Keratinocyte (primary cell): Measurements from ENCODE around the gene ZNF593OS. TPM values are rescaled to one million over a fixed set of nuclear protein-coding genes. Genes with fewer than 3 reads are reported as not detected.

Experiments
- DNase-seq: peaks from one replicate; pipeline ENCODE4 v3.0.0-alpha.2; 2011; ENCODE audit warnings: low read depth, missing footprints, low spot score
- FAIRE-seq: peaks from 2 replicates; lab custom pipeline; 2011; peaks lifted over from hg19 to GRCh38; lab: Jason Lieb, UNC
- H2AFZ ChIP-seq: 2 replicates; pipeline ENCODE4 v1.6.0; 2012; ENCODE audit warnings: low read length, control low read depth, inconsistent platforms; ENCODE audit not compliant: control insufficient read depth
- H3K27ac ChIP-seq: 2 replicates; pipeline ENCODE4 v1.5.1; 2011; ENCODE audit warnings: low read length; ENCODE audit not compliant: control insufficient read depth, insufficient read depth
- H3K27me3 ChIP-seq: 3 replicates; pipeline ENCODE4 v1.6.0; 2011; ENCODE audit warnings: low read length; ENCODE audit not compliant: control insufficient read depth, insufficient read depth; ENCODE audit errors: extremely low read depth
- H3K36me3 ChIP-seq, 2 experiments: 2 replicates in 1 of 2; 3 replicates in 1 of 2; pipeline ENCODE4 v1.5.1; 2011; ENCODE audit warnings: low read length in 2 of 2, mild to moderate bottlenecking in 1 of 2; ENCODE audit not compliant: control insufficient read depth in 2 of 2, insufficient read depth in 2 of 2; ENCODE audit errors: extremely low read depth in 1 of 2
- H3K4me1 ChIP-seq: 3 replicates; pipeline ENCODE4 v1.5.1; 2011; ENCODE audit warnings: low read length; ENCODE audit not compliant: control insufficient read depth, insufficient read depth; ENCODE audit errors: extremely low read depth
- H3K4me2 ChIP-seq: 3 replicates; pipeline ENCODE4 v1.6.0; 2011; ENCODE audit warnings: low read depth, low read length; ENCODE audit not compliant: control insufficient read depth, insufficient read depth; ENCODE audit errors: extremely low read depth
- H3K4me3 ChIP-seq, 3 experiments: fragments of 200-600 bp in 1 of 3; sonication (generic) in 1 of 3; 2 replicates in 2 of 3; 3 replicates in 1 of 3; pipeline ENCODE4 v1.5.1; 2011 to 2016; ENCODE audit warnings: low read length in 3 of 3, mild to moderate bottlenecking in 3 of 3, control low read depth in 2 of 3, inconsistent platforms in 1 of 3, low read depth in 1 of 3, mixed read lengths in 1 of 3, mixed run types in 1 of 3, moderate library complexity in 1 of 3; ENCODE audit not compliant: control insufficient read depth in 2 of 3, insufficient read depth in 2 of 3; ENCODE audit errors: extremely low read depth in 1 of 3
- H3K79me2 ChIP-seq: 2 replicates; pipeline ENCODE4 v1.6.0; 2012; ENCODE audit warnings: low read length; ENCODE audit not compliant: control insufficient read depth, insufficient read depth
- H3K9ac ChIP-seq: 3 replicates; pipeline ENCODE4 v1.6.0; 2011; ENCODE audit warnings: low read length; ENCODE audit not compliant: control insufficient read depth, insufficient read depth; ENCODE audit errors: extremely low read depth
- H3K9me1 ChIP-seq: 3 replicates; pipeline ENCODE4 v1.6.0; 2011; ENCODE audit warnings: low read length; ENCODE audit not compliant: control insufficient read depth, insufficient read depth; ENCODE audit errors: extremely low read depth
- H3K9me3 ChIP-seq: 2 replicates; pipeline ENCODE4 v1.5.1; 2012; ENCODE audit warnings: low read depth, low read length; ENCODE audit not compliant: control insufficient read depth
- H4K20me1 ChIP-seq: 3 replicates; pipeline ENCODE4 v1.6.0; 2011; ENCODE audit warnings: low read length; ENCODE audit not compliant: control insufficient read depth, insufficient read depth; ENCODE audit errors: extremely low read depth
- EZH2 ChIP-seq: IDR thresholded peaks from one replicate; pipeline ENCODE4 v1.6.1; 2012; ENCODE audit warnings: inconsistent platforms, mild to moderate bottlenecking, low read length, moderate library complexity
- dilution Hi-C: fragments of 300-500 bp; cut with MboI; formaldehyde crosslinking; loops from one replicate; pipeline ENCODE4 v1.7.0; 2020; ENCODE audit warnings: low sequenced_read_pairs; ENCODE audit not compliant: extremely low pct_ligation_motif_present
- polyA plus RNA-seq, 5 experiments: library from polyadenylated mRNA; depleted of rRNA in 3 of 5; stranded (reverse) in 3 of 5; stranded (forward) in 1 of 5; unstranded in 1 of 5; fragments of >200 nt; gene quantifications; 1 replicate in 1 of 5; 2 replicates in 3 of 5; 3 replicates in 1 of 5; pipeline versions ENCODE4 v1.2.1 to v1.2.3, GENCODE V29; 2011 to 2012; ENCODE audit warnings: missing spikeins in 2 of 5, low read depth in 1 of 5, low replicate concordance in 1 of 5
- TF ChIP-seq, protein P1 (sequence below), 3 experiments: IDR thresholded peaks in 1 of 3; conservative IDR thresholded peaks in 1 of 3; optimal IDR thresholded peaks in 1 of 3; 2 replicates in 2 of 3; 3 replicates in 1 of 3; pipeline versions ENCODE3 to v1.5.1; 2011; ENCODE audit warnings: low read length in 3 of 3, mild to moderate bottlenecking in 3 of 3, moderate library complexity in 2 of 3, control low read depth in 1 of 3, inconsistent platforms in 1 of 3; ENCODE audit not compliant: insufficient read depth in 2 of 3; ENCODE audit errors: extremely low read depth in 1 of 3

Gene ZNF593OS
- polyA plus RNA-seq, 1 donor (not counting 4 experiments of a cell fraction or from before 2014, with no cell fraction given), result not detected

- no peaks in the 10 kb centered on the region for H3K9me1 ChIP-seq
- DNase-seq (no peak), FAIRE-seq (no peak)
- H3K9ac ChIP-seq, result no peak overlapping the region
- dilution Hi-C loops, result no loop called here
- no peaks in the 10 kb centered on the region for H3K79me2 ChIP-seq
- H3K9me3 ChIP-seq, result no peaks in the 10 kb centered on the region
- H3K36me3 ChIP-seq, result peaks cover 30 to 38% of the 10 kb centered on the region in 2 experiments
- no peak for TF ChIP-seq EZH2
- TF ChIP-seq, protein P1, sequence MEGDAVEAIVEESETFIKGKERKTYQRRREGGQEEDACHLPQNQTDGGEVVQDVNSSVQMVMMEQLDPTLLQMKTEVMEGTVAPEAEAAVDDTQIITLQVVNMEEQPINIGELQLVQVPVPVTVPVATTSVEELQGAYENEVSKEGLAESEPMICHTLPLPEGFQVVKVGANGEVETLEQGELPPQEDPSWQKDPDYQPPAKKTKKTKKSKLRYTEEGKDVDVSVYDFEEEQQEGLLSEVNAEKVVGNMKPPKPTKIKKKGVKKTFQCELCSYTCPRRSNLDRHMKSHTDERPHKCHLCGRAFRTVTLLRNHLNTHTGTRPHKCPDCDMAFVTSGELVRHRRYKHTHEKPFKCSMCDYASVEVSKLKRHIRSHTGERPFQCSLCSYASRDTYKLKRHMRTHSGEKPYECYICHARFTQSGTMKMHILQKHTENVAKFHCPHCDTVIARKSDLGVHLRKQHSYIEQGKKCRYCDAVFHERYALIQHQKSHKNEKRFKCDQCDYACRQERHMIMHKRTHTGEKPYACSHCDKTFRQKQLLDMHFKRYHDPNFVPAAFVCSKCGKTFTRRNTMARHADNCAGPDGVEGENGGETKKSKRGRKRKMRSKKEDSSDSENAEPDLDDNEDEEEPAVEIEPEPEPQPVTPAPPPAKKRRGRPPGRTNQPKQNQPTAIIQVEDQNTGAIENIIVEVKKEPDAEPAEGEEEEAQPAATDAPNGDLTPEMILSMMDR (optimal IDR thresholded peaks at IDR 0.05 in 1 of 3, IDR thresholded peaks at IDR 0.05 in 1 of 3, conservative IDR thresholded peaks at IDR 0.05 in 1 of 3; ENCODE audit: extremely low read depth in 1 of 3, insufficient read depth in 2 of 3, low read length in 3 of 3), result no peak
- H3K27ac ChIP-seq, result no peak overlapping the region
- no peak overlapping the region for H3K4me2 ChIP-seq
- no peaks in the 10 kb centered on the region for H4K20me1 ChIP-seq
- H3K4me3 ChIP-seq, result no peak overlapping the region
- H3K4me1 ChIP-seq, result no peaks in the 10 kb centered on the region
- no peak overlapping the region for H2AFZ ChIP-seq
- no peaks in the 10 kb centered on the region for H3K27me3 ChIP-seq
Measured at GRCh38 chr1:26187882-26188281, 16.2 kb upstream of the ZNF593OS start.

DNA sequence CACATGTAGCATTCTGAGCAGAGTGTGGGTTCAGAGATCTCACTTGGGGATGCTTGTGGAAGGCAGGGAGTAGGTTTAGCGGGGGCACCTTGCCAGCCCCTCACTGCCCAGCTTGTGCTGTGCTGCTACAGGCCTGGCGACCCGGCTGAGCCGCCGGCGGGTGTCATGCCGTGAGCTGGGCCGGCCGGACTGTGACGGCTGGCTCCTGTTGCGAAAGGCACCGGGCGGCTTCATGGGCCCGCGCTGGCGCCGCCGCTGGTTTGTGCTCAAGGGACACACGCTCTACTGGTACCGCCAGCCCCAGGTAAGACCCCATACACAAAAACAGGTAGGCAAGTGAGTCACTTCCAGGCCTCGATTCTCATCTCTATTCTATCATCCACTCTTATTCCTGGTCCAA lies 13.3 kb upstream of the ZNF593OS start:
- Histone ChIP-seq H3K27me3 (no peaks in the 10 kb centered on the region), H3K27ac (no peak overlapping the region), H3K9ac (no peak overlapping the region), H3K36me3 (peaks cover 40 to 52% of the 10 kb centered on the region in 2 experiments), H3K9me1 (no peaks in the 10 kb centered on the region), H3K79me2 (no peaks in the 10 kb centered on the region), H3K4me3 (no peak overlapping the region), H3K9me3 (no peaks in the 10 kb centered on the region), H3K4me1 (peaks cover 15% of the 10 kb centered on the region), H2AFZ (no peak overlapping the region), H4K20me1 (no peaks in the 10 kb centered on the region), H3K4me2 (no peak overlapping the region)
- FAIRE-seq, result no peak
- dilution Hi-C loops, result no loop called here
- DNase-seq, result no peak
- TF ChIP-seq, protein P1 (optimal IDR thresholded peaks at IDR 0.05 in 1 of 3, IDR thresholded peaks at IDR 0.05 in 1 of 3, conservative IDR thresholded peaks at IDR 0.05 in 1 of 3; ENCODE audit: extremely low read depth in 1 of 3, insufficient read depth in 2 of 3, low read length in 3 of 3), result no peak
- TF ChIP-seq EZH2, result no peak
